Colonic mucosa (tissue), 4 donors: ENCODE results near the gene XAB2. TPM values are rescaled to one million over a fixed set of nuclear protein-coding genes. Genes with fewer than 3 reads are reported as not detected.
"Not testable (repeated sequence)": the region's sequence is repeated elsewhere in the genome, so short reads cannot be mapped to it uniquely, and the experiment has no call there.

Experiments used
- DNase-seq: peaks from one replicate; pipeline ENCODE4 v3.0.0-alpha.2; 2020
- H3K27ac ChIP-seq: fragments of 200-600 bp; one replicate; pipeline ENCODE4 v1.8.0; 2021
- H3K27me3 ChIP-seq: fragments of 200-600 bp; one replicate; pipeline ENCODE4 v1.8.0; 2021
- H3K36me3 ChIP-seq: fragments of 200-600 bp; one replicate; pipeline ENCODE4 v1.8.0; 2021
- H3K4me1 ChIP-seq: fragments of 200-600 bp; one replicate; pipeline ENCODE4 v1.8.0; 2021; ENCODE audit warnings: mild to moderate bottlenecking
- H3K4me3 ChIP-seq: fragments of 200-600 bp; one replicate; pipeline ENCODE4 v1.8.0; 2021
- H3K9ac ChIP-seq, 2 donors: one replicate each; pipeline ENCODE4 v1.7.0; 2013; ENCODE audit warnings: control low read depth in 2 of 2, low read depth in 2 of 2, low read length in 2 of 2
- H3K9me3 ChIP-seq: fragments of 200-600 bp; one replicate; pipeline ENCODE4 v1.8.0; 2021
- intact Hi-C: fragments of 100-400 bp; cut with DNase I; formaldehyde crosslinking; loops from one replicate; pipeline ENCODE4 v1.14.1; 2022
- microRNA-seq: library from miRNA; unstranded; fragments of <30 nt; microRNA quantifications from one replicate; pipeline ENCODE4, GENCODE V29; 2019
- total RNA-seq, 2 donors: library from RNA; stranded (reverse); fragmentation: NEBNext Ultra II Directional in 1 of 2; extraction: Animal tissue kit (Norgen Biotek cat#: 25700) in 1 of 2; gene quantifications; one replicate each; pipeline ENCODE4 v1.2.1, GENCODE V29; 2021
- TF ChIP-seq, protein P1 (sequence below): fragments of 200-600 bp; IDR thresholded peaks from one replicate; pipeline ENCODE4 v1.8.0; 2022; ENCODE audit warnings: antibody characterized with exemption, mild to moderate bottlenecking
- donor health status: healthy.
- donor health status: DM: no; HTN: no; CAD: no.
- donor health status: DM: no; HTN: no; CAD: no.

Gene XAB2
- total RNA-seq, 2 donors from 2014 or later: 28.3 to 48.1 TPM

DNA sequence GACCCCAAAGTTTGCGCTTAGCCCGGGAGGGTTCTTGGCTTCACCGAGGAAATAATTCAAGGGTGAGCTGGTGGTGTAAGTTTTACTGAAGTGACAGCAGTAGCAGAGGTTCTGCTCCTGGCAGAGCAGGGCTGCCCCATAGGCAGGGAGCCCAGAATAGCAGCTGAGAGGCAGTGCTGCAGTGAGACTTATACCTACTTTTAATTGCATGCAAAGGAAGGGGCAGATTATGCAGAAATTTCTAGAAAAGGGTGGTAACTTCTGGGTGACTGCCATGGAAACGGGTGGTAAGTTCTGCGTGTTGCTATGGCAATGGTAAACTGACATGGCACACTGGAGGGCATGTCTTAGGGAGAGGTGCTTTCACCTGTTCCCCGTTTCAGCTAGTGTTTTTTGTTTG, 51.2 kb downstream of the XAB2 start:
- H3K9me3 ChIP-seq: no peaks in the 10 kb centered on the region
- no peak overlapping the region for H3K27ac ChIP-seq
- no peaks in the 10 kb centered on the region for H3K36me3 ChIP-seq
- no peaks in the 10 kb centered on the region for H3K4me1 ChIP-seq
- no peak for DNase-seq
- no peak overlapping the region for H3K9ac ChIP-seq
- intact Hi-C loops: no loop called here
- TF ChIP-seq, protein P1, sequence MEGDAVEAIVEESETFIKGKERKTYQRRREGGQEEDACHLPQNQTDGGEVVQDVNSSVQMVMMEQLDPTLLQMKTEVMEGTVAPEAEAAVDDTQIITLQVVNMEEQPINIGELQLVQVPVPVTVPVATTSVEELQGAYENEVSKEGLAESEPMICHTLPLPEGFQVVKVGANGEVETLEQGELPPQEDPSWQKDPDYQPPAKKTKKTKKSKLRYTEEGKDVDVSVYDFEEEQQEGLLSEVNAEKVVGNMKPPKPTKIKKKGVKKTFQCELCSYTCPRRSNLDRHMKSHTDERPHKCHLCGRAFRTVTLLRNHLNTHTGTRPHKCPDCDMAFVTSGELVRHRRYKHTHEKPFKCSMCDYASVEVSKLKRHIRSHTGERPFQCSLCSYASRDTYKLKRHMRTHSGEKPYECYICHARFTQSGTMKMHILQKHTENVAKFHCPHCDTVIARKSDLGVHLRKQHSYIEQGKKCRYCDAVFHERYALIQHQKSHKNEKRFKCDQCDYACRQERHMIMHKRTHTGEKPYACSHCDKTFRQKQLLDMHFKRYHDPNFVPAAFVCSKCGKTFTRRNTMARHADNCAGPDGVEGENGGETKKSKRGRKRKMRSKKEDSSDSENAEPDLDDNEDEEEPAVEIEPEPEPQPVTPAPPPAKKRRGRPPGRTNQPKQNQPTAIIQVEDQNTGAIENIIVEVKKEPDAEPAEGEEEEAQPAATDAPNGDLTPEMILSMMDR: no peak
- no peak overlapping the region for H3K4me3 ChIP-seq
- no peaks in the 10 kb centered on the region for H3K27me3 ChIP-seq

GRCh38 chr19:7577422-7577821, 51.9 kb downstream of the XAB2 start:
- H3K9ac ChIP-seq, intact Hi-C loops, DNase-seq, H3K9me3 ChIP-seq, H3K4me1 ChIP-seq, H3K4me3 ChIP-seq, H3K27me3 ChIP-seq, H3K27ac ChIP-seq, H3K36me3 ChIP-seq: not testable (repeated sequence)

- Histone ChIP-seq H3K9me3 (no peaks in the 10 kb centered on the region), H3K4me3 (no peak overlapping the region)
Measured at GRCh38 chr19:7575434-7576040, 53.8 kb downstream of the XAB2 start.

DNA sequence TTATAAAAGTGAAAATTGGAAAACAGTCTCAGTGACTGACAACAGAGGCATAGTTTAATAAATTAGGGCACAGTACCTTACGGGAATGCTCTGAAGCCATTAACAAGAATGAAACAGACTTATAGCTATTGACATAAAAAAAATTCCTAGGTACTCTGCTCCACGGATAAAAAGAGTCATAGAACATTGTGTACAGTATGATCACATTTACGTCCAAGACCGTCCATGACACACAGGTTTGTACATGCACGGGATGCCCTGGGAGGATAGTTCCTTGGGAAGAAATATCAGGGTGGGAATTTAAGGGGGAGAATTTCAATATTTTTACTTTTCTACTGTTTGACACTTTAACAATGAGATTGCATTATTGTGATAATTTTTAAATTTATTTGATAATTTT, 58.6 kb downstream of the XAB2 start:
- intact Hi-C loops: no loop called here
- no peaks in the 10 kb centered on the region for H3K27me3 ChIP-seq
- H3K36me3 ChIP-seq: no peaks in the 10 kb centered on the region
- no peak overlapping the region for H3K9ac ChIP-seq
- TF ChIP-seq, protein P1: no peak
- H3K4me1 ChIP-seq: no peaks in the 10 kb centered on the region
- DNase-seq: no peak
- no peak overlapping the region for H3K4me3 ChIP-seq
- no peak overlapping the region for H3K27ac ChIP-seq
- no peaks in the 10 kb centered on the region for H3K9me3 ChIP-seq

More at GRCh38 chr19:7575434-7576040, 53.8 kb downstream of the XAB2 start:
- no peak overlapping the region for H3K27ac ChIP-seq
- no peak overlapping the region for H3K9ac ChIP-seq
- DNase-seq: no peak
- intact Hi-C loops: no loop called here
- H3K27me3 ChIP-seq: no peaks in the 10 kb centered on the region
- TF ChIP-seq, protein P1: no peak
- no peaks in the 10 kb centered on the region for H3K36me3 ChIP-seq
- no peaks in the 10 kb centered on the region for H3K4me1 ChIP-seq

Small RNA genes within 50 kb of the gene (microRNA-seq; reads per million reads assigned to microRNA genes)
- gene MIR6792: not detected

Other genes starting within 250 kb of the XAB2 start
- gene PEX11G, start 140.5 kb downstream of the XAB2 start, total RNA-seq: 1 to 10 TPM; 5.7 to 6.6 TPM
- gene ZNF358, start 113.4 kb downstream of the XAB2 start, total RNA-seq: 10 to 100 TPM; 20.2 to 44.1 TPM
- gene MCOLN1, start 106.9 kb downstream of the XAB2 start, total RNA-seq: 10 to 100 TPM; 17.8 to 26.5 TPM
- 100 to 1,000 TPM in 1 of 2 donors, 10 to 100 TPM in 1; 93.0 to 131 TPM for gene PNPLA6, start 93.8 kb downstream of the XAB2 start, total RNA-seq
- gene CAMSAP3, start 33.7 kb downstream of the XAB2 start, total RNA-seq: 10 to 100 TPM; 41.1 to 55.4 TPM
- 100 to 1,000 TPM; 118 to 141 TPM for gene PET100, start 248 bp upstream of the XAB2 start, total RNA-seq
- under 1 TPM in 1 of 2 donors, not detected in 1; 0.32 TPM for gene PCP2, start 4.2 kb upstream of the XAB2 start, total RNA-seq
- 100 to 1,000 TPM; 166 to 212 TPM for gene STXBP2, start 7.6 kb upstream of the XAB2 start, total RNA-seq
- not detected for gene RETN, start 39.5 kb upstream of the XAB2 start, total RNA-seq
- gene MCEMP1, start 47.5 kb upstream of the XAB2 start, total RNA-seq: under 1 TPM in 1 of 2 donors, not detected in 1; 0.20 TPM
- gene TRAPPC5, start 51.3 kb upstream of the XAB2 start, total RNA-seq: 100 to 1,000 TPM; 107 to 139 TPM
- gene FCER2, start 72.6 kb upstream of the XAB2 start, total RNA-seq: 1 to 10 TPM in 1 of 2 donors, under 1 TPM in 1; 0.35 to 1.3 TPM
- under 1 TPM; 0.17 to 0.53 TPM for gene CLEC4G, start 102.6 kb upstream of the XAB2 start, total RNA-seq
- 10 to 100 TPM in 1 of 2 donors, 1 to 10 TPM in 1; 4.0 to 12.1 TPM for gene CD209, start 118.0 kb upstream of the XAB2 start, total RNA-seq
- gene CLEC4M, start 133.7 kb upstream of the XAB2 start, total RNA-seq: not detected
- gene EVI5L, start 200.7 kb upstream of the XAB2 start, total RNA-seq: 10 to 100 TPM; 10.6 to 12.0 TPM
- under 1 TPM; 0.22 to 0.37 TPM for gene PRR36, start 244.8 kb upstream of the XAB2 start, total RNA-seq